H1 (cell line): Measurements from ENCODE around the gene CEP41.

ENCODE experiments used
- ATF3 ChIP-seq: IDR thresholded peaks from 2 replicates; pipeline ENCODE4 v1.6.1; 2011; ENCODE audit warnings: low read depth, mild to moderate bottlenecking, low read length; ENCODE audit not compliant: insufficient read depth
- BACH1 ChIP-seq: IDR thresholded peaks from 2 replicates; pipeline ENCODE4 v1.6.1; 2012; ENCODE audit warnings: low read length, improper control_type of control experiment
- KDM4A ChIP-seq: IDR thresholded peaks from one replicate; pipeline ENCODE4 v1.7.1; 2012; ENCODE audit warnings: low read depth, mild to moderate bottlenecking, moderate library complexity, low read length, inconsistent platforms; ENCODE audit not compliant: severe bottlenecking

DNA sequence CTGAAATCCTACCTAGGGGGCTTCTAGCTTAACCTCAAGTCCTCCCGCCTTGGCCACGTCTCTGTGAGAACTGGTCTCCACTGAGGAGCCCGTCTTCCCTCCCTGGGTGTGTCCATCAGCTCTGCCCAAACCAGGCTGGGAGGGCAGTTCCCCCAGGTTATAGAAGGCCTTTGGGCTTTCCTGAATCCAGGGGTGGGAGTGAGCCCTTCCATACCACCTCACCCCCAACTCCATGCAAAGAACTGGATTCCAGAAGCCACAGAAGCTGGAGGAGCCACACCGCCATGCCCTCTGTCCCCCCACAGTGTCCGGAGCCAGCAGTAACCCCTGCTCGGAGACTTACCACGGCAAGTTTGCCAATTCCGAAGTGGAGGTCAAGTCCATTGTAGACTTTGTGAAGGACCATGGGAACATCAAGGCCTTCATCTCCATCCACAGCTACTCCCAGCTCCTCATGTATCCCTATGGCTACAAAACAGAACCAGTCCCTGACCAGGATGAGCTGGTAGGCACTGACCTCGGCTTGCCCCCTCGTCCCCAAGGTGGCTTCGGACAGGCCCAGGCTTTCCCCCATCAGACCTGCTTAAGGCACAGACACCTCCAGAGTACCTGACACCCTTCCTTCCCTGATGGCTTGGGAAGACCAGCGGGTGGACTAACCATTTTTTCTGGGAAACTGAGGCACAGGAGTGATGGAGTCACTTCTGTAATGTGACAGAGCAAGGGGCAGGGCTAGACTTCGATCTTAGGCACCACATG lies 55.8 kb downstream of the CEP41 start:
- no peak for TF ChIP-seq BACH1
- no peak for TF ChIP-seq ATF3
- no peak for TF ChIP-seq KDM4A
